ENCODE measurements around the gene ACOD1.

DNA sequence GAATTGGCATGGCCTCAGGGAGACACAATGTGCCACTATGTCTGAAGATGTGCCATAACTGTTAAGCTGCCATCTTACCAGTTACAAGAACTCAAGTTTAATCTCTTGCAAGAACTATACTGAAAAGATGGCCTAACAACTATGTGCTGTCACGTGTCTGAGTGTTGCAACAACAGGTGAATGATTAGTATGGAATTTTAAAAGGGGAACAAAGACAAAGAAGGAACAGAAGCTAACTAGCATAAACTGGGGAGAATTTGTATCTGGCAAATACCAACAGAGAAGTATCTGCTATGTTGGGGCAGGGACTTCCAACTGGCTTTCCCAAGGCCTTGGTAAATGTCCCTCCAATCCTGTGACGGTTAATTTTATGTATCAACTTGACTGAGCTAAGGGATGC, 11.5 kb upstream of the ACOD1 start:
- TF ChIP-seq, protein P1, sequence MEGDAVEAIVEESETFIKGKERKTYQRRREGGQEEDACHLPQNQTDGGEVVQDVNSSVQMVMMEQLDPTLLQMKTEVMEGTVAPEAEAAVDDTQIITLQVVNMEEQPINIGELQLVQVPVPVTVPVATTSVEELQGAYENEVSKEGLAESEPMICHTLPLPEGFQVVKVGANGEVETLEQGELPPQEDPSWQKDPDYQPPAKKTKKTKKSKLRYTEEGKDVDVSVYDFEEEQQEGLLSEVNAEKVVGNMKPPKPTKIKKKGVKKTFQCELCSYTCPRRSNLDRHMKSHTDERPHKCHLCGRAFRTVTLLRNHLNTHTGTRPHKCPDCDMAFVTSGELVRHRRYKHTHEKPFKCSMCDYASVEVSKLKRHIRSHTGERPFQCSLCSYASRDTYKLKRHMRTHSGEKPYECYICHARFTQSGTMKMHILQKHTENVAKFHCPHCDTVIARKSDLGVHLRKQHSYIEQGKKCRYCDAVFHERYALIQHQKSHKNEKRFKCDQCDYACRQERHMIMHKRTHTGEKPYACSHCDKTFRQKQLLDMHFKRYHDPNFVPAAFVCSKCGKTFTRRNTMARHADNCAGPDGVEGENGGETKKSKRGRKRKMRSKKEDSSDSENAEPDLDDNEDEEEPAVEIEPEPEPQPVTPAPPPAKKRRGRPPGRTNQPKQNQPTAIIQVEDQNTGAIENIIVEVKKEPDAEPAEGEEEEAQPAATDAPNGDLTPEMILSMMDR (IDR thresholded peaks at IDR 0.05), result no peak
- TF ChIP-seq EP300 (IDR thresholded peaks at IDR 0.05), result no peak
- no peak for TF ChIP-seq POLR2A (IDR thresholded peaks at IDR 0.05)
